GM12878 (cell line): ENCODE measurements around the gene AMY2A. TPM values are rescaled to one million over a fixed set of nuclear protein-coding genes. Genes with fewer than 3 reads are reported as not detected.
"Not testable (repeated sequence)": the region's sequence is repeated elsewhere in the genome, so short reads cannot be mapped to it uniquely, and the experiment has no call there.

Experiments used
- ATAC-seq: fragments of 200-7000 bp; cut with Tn5 transposase; 3 replicates; pipeline ENCODE4 v1.9.1; 2020; ENCODE audit warnings: mild to moderate bottlenecking, moderate library complexity
- BruUV-seq: library from RNA; stranded (reverse); fragments of 400-500 nt; replicated peaks from 2 replicates; lab custom pipeline; 2021; lab: Mats Ljungman, UMichigan
- CTCF ChIA-PET: fragments of 300-600 bp; sonication (Branson Sonifier 250); formaldehyde crosslinking; extraction: SDS; loops from one replicate; lab custom pipeline; 2021; ENCODE audit warnings: inconsistent platforms; lab: Yijun Ruan, JAX
- POLR2A ChIA-PET: fragments of 350-600 bp; formaldehyde crosslinking; extraction: SDS; loops from one replicate; lab custom pipeline; 2021; ENCODE audit warnings: inconsistent platforms; lab: Charles Lee
- RAD21 ChIA-PET: fragments of 300-600 bp; sonication (Branson Sonifier 250); formaldehyde crosslinking; loops from one replicate; lab custom pipeline; 2023; ENCODE audit warnings: antibody characterized with exemption; ENCODE audit not compliant: unreplicated experiment; lab: Charles Lee
- SMC1A ChIA-PET: fragments of 300-600 bp; sonication (Branson Sonifier 250); formaldehyde crosslinking; loops from one replicate; lab custom pipeline; 2023; ENCODE audit not compliant: unreplicated experiment, uncharacterized antibody; lab: Charles Lee
- DNase-seq: peaks from one replicate; pipeline ENCODE4 v3.0.0-alpha.2; 2011; ENCODE audit warnings: low read depth, low spot score
- FAIRE-seq: peaks from 3 replicates; lab custom pipeline; 2011; peaks lifted over from hg19 to GRCh38; lab: Jason Lieb, UNC
- H2AFZ ChIP-seq: 2 replicates; pipeline ENCODE4 v1.6.0; 2011; ENCODE audit warnings: low read depth, low read length, control low read depth; ENCODE audit not compliant: control insufficient read depth
- H3K27ac ChIP-seq: 2 replicates; pipeline ENCODE4 v1.5.1; 2011; ENCODE audit warnings: control low read depth; ENCODE audit not compliant: control insufficient read depth, insufficient read depth
- H3K27me3 ChIP-seq, 2 experiments: replicated peaks in 1 of 2; 2 replicates each; pipeline versions ENCODE4 v1.6.0 to v1.6.1; 2011; ENCODE audit warnings: low read length in 1 of 2; ENCODE audit not compliant: control insufficient read depth in 2 of 2, insufficient read depth in 2 of 2
- H3K36me3 ChIP-seq, 2 experiments: 2 replicates each; pipeline ENCODE4 v1.5.1; 2011; ENCODE audit warnings: low read length in 1 of 2; ENCODE audit not compliant: control insufficient read depth in 2 of 2, insufficient read depth in 2 of 2
- H3K4me1 ChIP-seq: 2 replicates; pipeline ENCODE4 v1.6.1; 2011; ENCODE audit warnings: mild to moderate bottlenecking, low read length, moderate library complexity, mixed read lengths; ENCODE audit not compliant: control insufficient read depth, insufficient read depth
- H3K4me2 ChIP-seq: 2 replicates; pipeline ENCODE4 v1.6.0; 2011; ENCODE audit warnings: control low read depth; ENCODE audit not compliant: control insufficient read depth, insufficient read depth
- H3K4me3 ChIP-seq: fragments of 200-600 bp; sonication (generic); 2 replicates; pipeline ENCODE4 v1.5.1; 2016
- H3K79me2 ChIP-seq: 2 replicates; pipeline ENCODE4 v1.6.0; 2011; ENCODE audit warnings: low read length; ENCODE audit not compliant: control insufficient read depth, insufficient read depth
- H3K9ac ChIP-seq: 2 replicates; pipeline ENCODE4 v1.8.0; 2011; ENCODE audit warnings: low read length, control low read depth, mixed read lengths; ENCODE audit not compliant: control insufficient read depth, insufficient read depth
- H3K9me3 ChIP-seq: replicated peaks from 3 replicates; pipeline ENCODE4 v1.5.1; 2011; ENCODE audit warnings: mild to moderate bottlenecking, low read length; ENCODE audit not compliant: control insufficient read depth, insufficient read depth
- H4K20me1 ChIP-seq: 2 replicates; pipeline ENCODE4 v1.6.0; 2011; ENCODE audit not compliant: control insufficient read depth, insufficient read depth
- WGBS: methylation state at CpG from one replicate; pipeline ENCODE4 v1.1.6; 2016; ENCODE audit warnings: low lambda C conversion rate; ENCODE audit not compliant: insufficient replicate concordance, insufficient coverage; ENCODE audit errors: missing lambda C conversion rate; 5-methylcytosine and 5-hydroxymethylcytosine counted together
- in situ Hi-C: fragments of 300-500 bp; cut with MboI; formaldehyde crosslinking; loops from 9 replicates; pipeline ENCODE4 v1.14.3; 2018; ENCODE audit warnings: mixed read lengths
- intact Hi-C: fragments of 100-400 bp; cut with micrococcal nuclease; formaldehyde crosslinking; loops from one replicate; pipeline ENCODE4 v1.14.2; 2022; ENCODE audit not compliant: unreplicated experiment
- polyA plus RNA-seq, 11 experiments: library from polyadenylated mRNA; depleted of rRNA in 4 of 11; unstranded in 6 of 11; stranded (reverse) in 5 of 11; fragments of >200 nt; fragmentation: Nextera tagmentation in 4 of 11; fragmentation: Illumina TruSeq in 1 of 11; extraction: Ambion mirVana in 4 of 11; extraction: Trizol in 1 of 11; gene quantifications; 1 replicate in 1 of 11; 2 replicates in 10 of 11; pipeline versions ENCODE4 v1.2.1 to v1.2.3, GENCODE V29; 2011 to 2016; ENCODE audit warnings: inconsistent platforms in 2 of 11, missing spikeins in 2 of 11, low read depth in 1 of 11
- total RNA-seq, 4 experiments: library from RNA; depleted of rRNA in 3 of 4; stranded (reverse); fragments of >200 nt in 3 of 4; fragmentation: Illumina TruSeq in 1 of 4; extraction: Trizol in 1 of 4; gene quantifications; 2 replicates each; pipeline versions ENCODE4 v1.2.1 to v1.2.3, GENCODE V29; 2013 to 2021

Gene AMY2A
- total and polyA plus RNA-seq, 10 of the 15 experiments (the other 5 are each of a cell fraction or from before 2014, with no cell fraction given) = not detected

- H3K27me3 ChIP-seq, DNase-seq, H3K4me1 ChIP-seq, H4K20me1 ChIP-seq, SMC1A ChIA-PET, H3K9me3 ChIP-seq, H2AFZ ChIP-seq, H3K4me3 ChIP-seq, H3K79me2 ChIP-seq, H3K27ac ChIP-seq, CTCF ChIA-PET, intact Hi-C loops, POLR2A ChIA-PET, ATAC-seq, in situ Hi-C loops, H3K4me2 ChIP-seq, BruUV-seq, H3K36me3 ChIP-seq, RAD21 ChIA-PET, H3K9ac ChIP-seq, FAIRE-seq: not testable (repeated sequence)
- WGBS = 47% methylated on average over 3 of the region's 4 CpGs
Observed at GRCh38 chr1:103627436-103627835, 10.2 kb downstream of the AMY2A start.

GRCh38 chr1:103641194-103641593 is 24.0 kb downstream of the AMY2A start:
- H3K79me2 ChIP-seq, in situ Hi-C loops, DNase-seq, H3K9ac ChIP-seq, ATAC-seq, H3K27ac ChIP-seq, RAD21 ChIA-PET, H3K9me3 ChIP-seq, H3K4me2 ChIP-seq, H4K20me1 ChIP-seq, H3K4me3 ChIP-seq, H3K4me1 ChIP-seq, H3K27me3 ChIP-seq, H2AFZ ChIP-seq, intact Hi-C loops, FAIRE-seq, CTCF ChIA-PET, H3K36me3 ChIP-seq, BruUV-seq, SMC1A ChIA-PET, POLR2A ChIA-PET: not testable (repeated sequence)
- WGBS = no CpG with 5 or more reads among the region's 3 CpGs

- H3K27ac ChIP-seq, POLR2A ChIA-PET, DNase-seq, H2AFZ ChIP-seq, H3K4me1 ChIP-seq, SMC1A ChIA-PET, FAIRE-seq, H3K9me3 ChIP-seq, RAD21 ChIA-PET, H3K27me3 ChIP-seq, intact Hi-C loops, H3K36me3 ChIP-seq, H4K20me1 ChIP-seq, in situ Hi-C loops, CTCF ChIA-PET, H3K9ac ChIP-seq, H3K4me3 ChIP-seq, BruUV-seq, ATAC-seq, H3K4me2 ChIP-seq, H3K79me2 ChIP-seq: not testable (repeated sequence)
- no CpG with 5 or more reads among the region's 3 CpGs for WGBS
Observed at GRCh38 chr1:103643908-103644307, 26.7 kb downstream of the AMY2A start.

- H4K20me1 ChIP-seq, ATAC-seq: not testable (repeated sequence)
Observed at GRCh38 chr1:103650305-103650704, 33.1 kb downstream of the AMY2A start.

More at GRCh38 chr1:103650305-103650704, 33.1 kb downstream of the AMY2A start:
- in situ Hi-C loops, H3K79me2 ChIP-seq, H3K4me1 ChIP-seq, H3K4me3 ChIP-seq, H3K9ac ChIP-seq, H2AFZ ChIP-seq, BruUV-seq, POLR2A ChIA-PET, CTCF ChIA-PET, H3K36me3 ChIP-seq, DNase-seq, H3K27ac ChIP-seq, H3K4me2 ChIP-seq, H3K9me3 ChIP-seq, FAIRE-seq, RAD21 ChIA-PET, intact Hi-C loops, SMC1A ChIA-PET, H3K27me3 ChIP-seq: not testable (repeated sequence)
- WGBS = no CpG with 5 or more reads among the region's 3 CpGs
